ENCODE results near the gene ARPC4.
"Not testable (repeated sequence)": the region's sequence is repeated elsewhere in the genome, so short reads cannot be mapped to it uniquely, and the experiment has no call there.

The ARPC4 gene

DNA sequence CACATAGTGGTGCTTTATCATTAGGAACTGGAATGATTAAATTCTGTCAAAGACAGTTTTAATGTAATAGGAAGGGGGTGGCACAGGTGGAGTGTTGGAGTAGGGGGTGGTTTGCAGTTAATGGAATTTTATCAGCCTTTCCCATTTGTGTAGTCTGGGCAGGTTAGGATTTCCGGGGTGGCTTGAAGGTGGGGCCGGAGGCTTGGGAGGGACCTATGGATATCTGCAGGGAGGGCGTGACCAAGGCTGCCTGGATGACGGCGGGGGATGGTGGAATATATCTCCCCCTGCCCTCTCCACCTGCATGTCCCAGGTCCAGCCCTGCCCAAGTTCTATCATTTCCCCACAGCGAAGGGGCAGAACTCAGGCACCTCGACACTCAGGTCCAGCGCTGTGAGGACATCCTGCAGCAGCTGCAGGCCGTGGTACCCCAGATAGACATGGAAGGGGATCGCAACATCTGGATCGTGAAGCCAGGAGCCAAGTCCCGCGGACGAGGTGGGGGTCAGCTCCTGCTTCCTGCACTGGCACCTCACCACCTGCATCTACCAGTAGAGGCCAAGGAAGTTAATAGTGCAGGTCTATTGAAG lies 32.7 kb downstream of the ARPC4 start:
- DNase-seq, result no peak

DNA sequence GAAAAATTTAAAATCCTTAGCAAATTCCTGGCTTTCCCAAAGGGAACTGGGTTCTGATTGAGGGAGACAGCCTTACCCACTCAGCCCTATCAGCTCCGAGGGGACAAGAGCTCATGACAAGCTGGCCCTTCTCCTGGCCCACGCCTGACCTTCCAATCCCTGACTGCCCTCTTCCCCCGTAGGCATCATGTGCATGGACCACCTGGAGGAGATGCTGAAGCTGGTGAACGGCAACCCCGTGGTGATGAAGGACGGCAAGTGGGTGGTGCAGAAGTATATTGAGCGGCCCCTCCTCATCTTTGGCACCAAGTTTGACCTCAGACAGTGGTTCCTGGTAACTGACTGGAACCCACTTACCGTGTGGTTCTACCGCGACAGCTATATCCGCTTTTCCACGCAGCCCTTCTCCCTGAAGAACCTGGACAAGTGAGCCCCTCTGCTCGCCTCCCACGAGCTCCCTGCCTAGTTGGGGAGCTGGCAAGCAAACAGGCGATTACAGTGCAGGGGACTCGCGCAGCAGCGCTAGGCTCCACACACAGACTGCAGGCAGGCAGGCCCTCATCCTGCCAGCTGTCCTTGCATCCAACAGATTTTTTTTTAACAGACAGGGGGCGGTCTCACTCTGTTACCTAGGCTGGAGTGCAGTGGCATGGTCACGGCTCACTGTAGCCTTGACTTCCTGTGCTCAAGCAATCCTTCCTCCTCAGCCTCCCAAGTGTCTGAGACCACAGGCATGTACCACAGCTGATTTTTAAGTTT lies 34.1 kb downstream of the ARPC4 start:
- no peak for DNase-seq

DNA sequence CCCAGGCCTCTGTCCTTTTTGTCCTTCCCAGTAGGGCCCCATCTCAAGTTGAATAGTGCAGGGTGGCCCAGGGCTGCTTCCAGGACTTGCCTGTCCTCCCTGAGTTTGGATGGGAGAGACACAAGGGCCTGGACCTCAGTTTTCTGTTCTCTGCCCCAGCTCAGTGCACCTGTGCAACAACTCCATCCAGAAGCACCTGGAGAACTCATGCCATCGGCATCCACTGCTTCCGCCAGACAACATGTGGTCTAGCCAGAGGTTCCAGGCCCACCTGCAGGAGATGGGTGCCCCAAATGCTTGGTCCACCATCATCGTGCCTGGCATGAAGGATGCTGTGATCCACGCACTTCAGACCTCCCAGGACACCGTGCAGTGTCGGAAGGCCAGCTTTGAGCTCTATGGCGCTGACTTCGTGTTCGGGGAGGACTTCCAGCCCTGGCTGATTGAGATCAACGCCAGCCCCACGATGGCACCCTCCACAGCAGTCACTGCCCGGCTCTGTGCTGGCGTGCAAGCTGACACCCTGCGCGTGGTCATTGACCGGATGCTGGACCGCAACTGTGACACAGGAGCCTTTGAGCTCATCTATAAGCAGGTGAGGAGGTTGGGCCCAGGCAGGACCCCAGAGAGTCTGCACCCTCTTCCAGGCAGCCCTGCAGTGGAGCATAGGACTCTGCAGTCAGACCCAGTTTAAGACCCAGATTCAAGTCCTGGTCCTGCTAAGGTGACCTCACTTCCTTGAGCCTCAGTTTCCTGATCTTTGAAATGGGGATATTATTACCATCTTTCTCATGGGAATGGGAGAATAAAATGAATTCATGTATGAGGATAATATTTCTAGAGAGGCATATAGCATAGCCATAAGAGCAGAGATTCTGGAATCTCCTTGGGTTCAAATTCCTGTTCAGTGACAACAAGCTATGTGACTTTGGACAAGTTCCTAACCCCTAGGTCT lies 36.2 kb downstream of the ARPC4 start:
- DNase-seq, result no peak

DNA sequence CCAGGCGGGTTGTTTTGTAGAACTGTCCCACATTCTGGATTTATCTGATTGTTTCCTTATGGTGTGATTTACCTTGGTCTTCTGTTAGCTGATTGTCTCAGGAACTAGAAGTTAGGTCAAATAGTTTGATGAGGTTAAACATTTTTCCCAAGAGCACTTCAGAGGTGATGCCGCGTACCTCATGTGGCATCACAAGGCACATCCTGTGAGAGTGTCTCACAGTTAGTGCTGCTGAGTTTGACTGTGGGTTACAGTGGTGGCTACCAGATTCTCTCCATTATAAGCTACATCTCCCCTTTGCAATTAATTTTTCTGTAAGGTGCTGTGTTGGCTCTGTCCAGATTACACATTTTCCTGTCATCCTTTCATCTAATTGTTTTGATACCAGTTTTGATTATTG lies 38.4 kb downstream of the ARPC4 start:
- no peak for DNase-seq

DNA sequence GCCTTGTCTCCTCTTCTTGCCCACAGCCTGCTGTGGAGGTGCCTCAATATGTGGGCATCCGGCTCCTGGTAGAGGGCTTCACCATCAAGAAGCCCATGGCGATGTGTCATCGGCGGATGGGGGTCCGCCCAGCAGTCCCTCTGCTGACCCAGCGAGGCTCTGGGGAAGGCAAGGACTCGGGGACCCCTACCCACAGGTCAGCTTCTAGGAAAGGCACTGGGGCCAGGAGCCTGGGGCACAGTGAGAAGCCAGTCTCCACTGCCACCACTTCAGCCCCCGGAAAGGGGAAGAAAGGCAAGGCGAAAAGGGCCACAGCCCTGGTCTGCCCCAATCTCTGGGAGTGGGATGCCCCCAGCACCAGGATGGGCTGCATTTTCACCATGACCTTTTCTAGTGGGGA lies 40.2 kb downstream of the ARPC4 start:
- DNase-seq, result no peak

DNA sequence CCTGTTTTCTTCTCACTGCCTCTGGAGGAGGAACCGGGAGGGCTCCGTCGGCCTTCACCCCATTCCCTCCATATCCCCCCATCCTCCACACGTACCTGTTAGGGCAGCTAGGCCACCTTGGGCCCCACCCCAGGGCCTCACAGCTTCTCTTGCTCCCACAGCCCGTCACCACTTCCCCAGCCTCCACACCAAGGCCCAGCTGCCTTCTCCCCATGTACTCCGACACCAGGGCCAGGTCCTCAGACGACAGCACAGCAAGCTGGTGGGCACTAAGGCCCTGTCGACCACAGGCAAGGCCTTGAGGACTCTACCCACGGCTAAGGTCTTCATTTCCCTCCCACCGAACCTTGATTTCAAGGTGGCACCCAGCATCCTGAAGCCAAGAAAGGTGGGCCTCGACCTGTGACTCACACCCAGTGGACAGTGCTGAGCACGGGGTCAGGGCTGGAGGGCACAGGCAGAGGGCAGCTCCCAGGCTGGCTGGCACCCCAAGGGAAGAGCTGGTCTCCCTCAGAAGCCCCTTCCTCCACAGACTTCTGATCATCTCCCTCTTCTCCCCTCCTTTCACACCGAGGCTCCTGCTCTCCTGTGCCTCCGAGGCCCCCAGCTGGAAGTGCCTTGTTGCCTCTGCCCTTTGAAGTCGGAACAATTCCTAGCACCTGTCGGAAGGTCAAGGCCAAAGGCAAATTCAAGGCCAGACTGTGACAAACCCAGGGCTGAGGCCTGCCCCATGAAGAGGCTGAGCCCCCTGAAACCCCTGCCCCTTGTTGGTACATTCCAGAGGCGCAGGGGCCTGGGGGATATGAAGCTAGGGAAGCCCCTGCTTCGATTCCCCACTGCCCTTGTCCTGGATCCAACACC lies 41.9 kb downstream of the ARPC4 start:
- DNase-seq, result no peak

DNA sequence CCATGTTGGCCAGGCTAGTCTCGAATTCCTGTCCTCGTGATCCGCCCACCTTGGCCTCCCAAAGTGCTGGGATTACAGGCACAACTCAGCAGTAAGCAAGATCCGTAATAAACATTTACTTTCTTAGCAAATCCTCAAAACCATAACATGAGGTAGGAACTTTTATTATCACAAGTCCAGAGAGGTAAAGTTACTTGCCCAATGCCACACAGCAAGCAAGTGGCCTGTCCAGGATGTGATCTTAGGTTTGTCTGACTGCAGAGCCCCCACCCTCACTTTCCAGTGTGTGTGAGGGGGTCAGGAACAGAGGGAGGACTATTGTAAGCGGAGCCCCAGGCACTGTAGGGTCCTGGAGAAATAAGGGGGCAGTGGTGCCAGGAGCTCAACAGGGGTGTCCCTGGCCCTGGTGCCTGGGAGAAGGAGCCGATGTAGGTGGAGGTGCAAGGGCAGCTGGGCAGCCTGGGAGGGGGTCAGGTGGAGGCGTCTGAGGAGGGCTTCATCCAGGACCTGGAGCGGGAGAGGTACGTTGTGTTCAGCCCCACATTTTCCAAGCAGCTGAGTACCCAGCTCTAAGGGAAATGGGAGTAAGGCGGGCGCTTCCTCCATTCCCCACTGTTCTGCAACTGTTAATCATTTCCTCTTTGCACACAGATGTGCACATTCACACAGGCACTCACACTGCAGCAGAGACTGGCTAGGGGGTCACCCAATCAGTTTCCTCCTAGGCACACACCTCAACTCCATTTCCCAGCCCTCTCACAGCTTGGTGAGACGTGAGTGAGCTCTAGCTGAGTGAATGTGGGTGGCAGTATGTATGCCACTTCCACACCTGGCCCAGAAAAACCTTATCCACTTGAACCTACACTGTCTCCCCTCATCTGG lies 45.1 kb downstream of the ARPC4 start:
- no peak for DNase-seq

DNA sequence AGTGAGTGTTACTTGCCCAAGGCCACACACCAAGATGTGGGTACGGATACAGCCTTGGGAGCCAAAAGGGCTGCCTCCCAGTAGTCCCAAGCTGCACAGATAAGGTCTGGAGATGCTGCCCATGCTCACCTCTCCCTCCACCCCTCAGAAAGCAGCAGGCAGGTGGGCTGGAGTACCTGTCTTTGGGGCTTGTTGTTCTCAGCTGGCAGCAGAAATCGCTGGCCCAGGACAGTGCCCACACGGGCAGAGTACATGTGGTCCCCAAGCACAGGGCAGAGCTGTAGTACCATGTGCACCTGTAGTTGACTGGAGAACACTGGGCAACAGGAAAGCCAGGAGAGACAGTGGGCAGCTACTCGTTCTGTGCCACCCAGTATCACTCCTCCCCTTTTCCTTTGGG lies 46.0 kb downstream of the ARPC4 start:
- DNase-seq, result no peak

DNA sequence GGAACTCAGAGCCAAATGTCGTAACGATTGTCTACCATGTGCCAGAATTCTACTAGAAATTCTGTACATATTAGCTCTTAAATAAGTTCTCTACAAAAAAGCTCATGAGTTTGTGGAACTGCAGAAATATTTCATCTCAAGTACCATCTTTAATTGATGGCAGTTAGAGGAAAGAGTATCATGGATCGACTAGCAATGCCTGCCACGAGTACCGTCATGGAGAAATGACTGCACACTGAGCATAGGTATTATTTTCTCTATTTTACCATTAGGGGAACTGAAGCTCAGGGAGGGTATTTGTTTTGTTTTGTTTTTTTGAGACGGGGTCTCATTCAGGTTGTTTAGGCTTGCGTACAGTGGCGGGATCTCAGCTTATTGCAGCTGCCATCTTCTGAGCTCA lies 48.1 kb downstream of the ARPC4 start:
- DNase-seq, result no peak

DNA sequence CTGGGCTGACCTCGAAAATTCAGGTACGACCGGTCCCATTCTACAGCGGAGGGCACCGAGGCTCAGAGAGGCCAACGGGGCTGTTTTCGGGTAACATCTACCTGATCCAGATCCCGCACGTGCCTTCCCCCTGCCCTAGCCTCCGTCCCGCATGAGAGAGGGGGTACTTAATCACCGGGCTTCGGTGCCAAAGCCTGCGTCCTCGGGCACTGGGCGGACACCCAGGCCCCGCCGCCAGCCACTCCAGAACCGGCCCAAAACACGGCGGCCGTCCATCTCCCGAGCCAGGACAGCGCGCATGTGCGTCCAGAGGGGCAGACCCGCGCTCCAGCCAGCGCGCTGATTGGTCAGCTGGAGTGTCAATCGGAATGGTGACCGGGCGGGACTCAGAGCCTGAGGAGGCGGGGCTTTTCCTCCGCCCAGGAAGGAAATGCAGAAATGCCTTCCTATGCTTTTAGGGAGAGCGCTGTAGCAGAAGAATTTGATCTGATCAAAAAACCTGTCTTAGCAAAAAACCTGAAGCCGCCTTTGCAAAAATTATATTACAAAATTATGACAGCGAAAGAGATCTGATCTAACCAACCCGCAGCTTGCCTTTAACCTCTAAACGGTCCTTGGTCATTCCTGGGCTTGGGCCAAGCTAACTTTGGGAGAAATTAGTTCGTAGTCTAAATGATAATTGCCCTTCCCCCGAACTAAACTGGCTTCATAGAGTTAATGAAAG lies 51.0 kb downstream of the ARPC4 start, which contains the start of gene RPUSD3:
TSS of gene RPUSD3 (minus strand) at position 294 of the 724 bp plus-strand sequence. CDS start at position 276, 18 bp downstream.
- peak; percentile 73 for DNase-seq

DNA sequence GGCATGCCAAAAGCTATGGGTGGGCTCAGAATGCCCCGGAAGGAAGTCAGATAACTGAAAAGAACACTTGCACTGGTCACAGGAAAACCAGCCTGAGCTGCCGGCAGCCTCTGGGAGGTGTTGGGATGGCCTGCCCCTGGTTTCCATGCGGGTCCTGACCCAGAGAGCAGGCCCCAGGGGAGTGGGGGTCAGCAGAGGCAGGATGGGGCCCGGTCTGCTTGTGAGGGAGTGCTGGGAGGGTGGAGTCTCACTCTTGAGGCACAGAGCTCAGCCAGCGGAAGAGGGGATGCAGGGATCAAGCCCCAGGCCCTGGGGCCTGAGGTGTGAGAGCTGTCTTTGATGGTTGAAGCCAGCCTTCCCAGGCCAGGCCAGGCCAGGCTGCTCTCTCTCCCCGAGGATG lies 53.3 kb downstream of the ARPC4 start:
- DNase-seq, result no peak

DNA sequence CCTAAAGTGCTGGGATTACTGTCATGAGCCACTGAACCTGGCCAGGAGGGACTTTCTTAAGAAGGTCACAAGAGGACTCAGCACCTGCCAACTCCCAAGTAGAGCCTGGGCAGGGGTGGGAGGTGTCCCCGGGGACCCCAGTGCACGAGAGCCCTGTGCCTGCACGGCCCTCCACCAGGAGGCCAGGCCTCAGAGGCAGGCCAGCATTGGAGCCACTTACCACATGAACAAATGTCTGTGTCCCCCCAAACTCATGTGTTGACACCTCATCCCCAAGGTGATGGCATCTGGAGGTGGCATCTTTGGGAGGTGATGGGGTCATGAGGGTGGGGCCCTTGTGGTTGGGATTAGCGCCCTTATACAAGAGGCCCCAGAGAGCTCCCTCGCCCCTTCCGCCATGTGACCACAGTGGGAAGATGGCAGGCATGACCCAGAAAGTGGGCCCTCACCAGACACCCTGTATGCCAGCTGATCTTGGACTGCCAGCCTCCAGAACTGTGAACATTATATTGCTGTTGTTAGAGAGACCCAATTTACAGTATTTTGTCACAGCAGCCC lies 54.1 kb downstream of the ARPC4 start:
- no peak for DNase-seq

DNA sequence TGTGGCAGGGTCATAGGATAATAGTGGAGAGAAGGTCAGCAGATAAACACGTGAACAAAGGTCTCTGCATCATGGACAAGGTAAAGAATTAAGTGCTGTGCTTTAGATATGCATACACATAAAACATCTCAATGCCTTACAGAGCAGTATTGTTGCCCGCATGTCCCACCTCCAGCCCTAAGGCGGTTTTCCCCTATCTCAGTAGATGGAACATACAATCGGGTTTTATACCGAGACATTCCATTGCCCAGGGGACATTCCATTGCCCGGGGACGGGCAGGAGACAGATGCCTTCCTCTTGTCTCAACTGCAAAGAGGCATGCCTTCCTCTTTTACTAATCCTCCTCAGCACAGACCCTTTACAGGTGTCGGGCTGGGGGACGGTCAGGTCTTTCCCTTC lies 55.0 kb downstream of the ARPC4 start:
- DNase-seq, result not testable (repeated sequence)

DNA sequence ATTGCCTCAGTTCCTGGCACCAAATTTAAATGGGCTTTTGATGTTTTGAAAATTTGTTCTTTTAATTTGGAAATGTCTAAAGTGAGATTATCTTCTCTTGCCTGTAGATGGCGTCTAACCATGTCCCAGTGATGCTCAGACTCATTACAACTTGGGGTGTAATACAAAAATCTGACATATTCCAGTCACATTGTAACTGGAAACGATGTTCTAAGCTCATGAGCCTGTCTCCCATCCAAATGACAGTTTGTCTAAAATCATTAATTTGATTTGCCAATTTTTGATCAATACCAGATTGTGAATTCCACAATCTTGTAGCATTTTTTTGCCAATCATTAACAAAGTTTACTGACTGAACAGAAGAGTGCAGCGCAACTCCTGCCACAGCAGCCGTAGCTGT lies 56.0 kb downstream of the ARPC4 start:
- not testable (repeated sequence) for DNase-seq

DNA sequence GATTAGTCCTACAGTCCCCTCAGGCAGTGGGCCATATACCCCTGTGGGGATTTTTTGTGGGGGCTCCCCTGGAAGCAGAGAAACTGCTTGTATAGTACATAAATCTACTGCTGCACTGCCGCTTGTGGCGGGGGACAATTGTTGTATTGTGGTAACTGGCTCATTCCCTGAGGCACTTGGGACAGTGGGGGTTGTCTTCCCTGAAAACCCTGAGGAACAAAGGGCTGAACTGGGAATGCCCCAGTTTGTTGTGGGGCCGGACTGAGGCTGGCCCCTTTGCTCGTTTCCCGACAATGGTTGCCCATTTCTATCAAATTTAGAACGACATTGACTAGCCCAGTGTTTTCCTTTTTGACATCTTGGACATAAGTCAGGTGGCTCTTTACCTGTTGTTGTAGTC lies 58.5 kb downstream of the ARPC4 start:
- not testable (repeated sequence) for DNase-seq

DNA sequence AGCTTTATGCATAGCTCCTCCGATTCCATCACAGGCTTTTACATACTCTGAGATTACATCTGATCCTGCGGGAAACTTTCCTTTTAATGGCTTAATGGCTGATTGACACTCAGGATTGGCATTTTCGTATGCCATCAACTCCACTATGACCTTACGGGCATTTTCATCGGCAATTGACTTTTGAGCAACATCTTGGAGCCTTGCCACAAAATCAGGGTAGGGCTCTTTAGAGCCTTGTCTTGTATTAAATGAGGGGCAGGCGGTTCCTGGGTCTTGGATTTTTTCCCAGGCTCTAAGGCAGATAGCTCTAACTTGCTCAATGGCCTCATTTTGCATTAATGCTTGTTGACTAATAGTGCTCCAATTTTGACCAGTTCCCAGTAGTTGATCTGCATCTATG lies 59.0 kb downstream of the ARPC4 start:
- not testable (repeated sequence) for DNase-seq

DNA sequence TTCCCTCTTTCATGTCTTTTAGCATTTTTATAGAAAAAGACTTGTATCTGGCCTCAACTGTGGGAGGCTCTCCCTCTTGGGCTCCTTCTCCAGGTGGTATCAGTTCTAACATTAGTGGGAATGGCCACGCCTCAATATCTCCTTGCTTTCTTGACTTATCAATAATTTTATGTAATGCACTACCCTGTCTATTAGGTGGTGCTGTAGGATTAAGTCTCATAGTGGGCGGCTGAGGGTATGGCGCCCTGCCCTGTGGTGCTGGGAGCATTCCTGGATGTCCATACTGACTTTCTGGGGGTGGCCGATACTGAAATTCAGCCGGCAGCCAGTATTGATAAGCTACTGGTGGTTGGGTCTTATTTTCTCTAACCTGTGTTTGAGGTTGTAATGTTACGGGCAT lies 59.6 kb downstream of the ARPC4 start:
- no peak for DNase-seq

DNA sequence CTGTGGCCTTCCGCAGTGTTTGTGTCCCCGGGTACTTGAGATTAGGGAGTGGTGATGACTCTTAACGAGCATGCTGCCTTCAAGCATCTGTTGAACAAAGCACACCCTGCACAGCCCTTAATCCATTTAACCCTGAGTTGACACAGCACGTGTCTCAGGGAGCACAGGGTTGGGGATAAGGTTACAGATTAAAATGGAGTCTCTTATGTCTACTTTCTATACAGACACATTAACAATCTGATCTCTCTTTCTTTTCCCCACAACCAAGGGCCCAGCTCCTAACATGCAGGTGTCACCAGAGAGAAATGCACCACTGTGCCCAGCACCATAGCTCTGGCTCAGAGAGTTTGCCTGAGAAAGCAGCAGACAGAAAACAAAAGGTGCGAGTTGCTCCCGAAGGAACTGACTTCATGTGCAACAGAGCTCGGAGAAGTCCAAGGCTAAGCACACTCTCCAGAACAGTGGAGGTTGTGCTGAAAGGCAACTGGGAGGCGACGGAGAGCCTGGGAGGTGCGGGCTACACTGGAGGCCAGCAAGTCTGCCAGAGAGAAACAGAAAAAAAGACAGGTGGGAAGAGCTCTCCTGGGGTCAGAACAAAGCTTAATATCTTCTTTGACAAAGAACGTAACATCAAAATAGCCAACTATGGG lies 61.5 kb downstream of the ARPC4 start:
- DNase-seq, result not testable (repeated sequence)

DNA sequence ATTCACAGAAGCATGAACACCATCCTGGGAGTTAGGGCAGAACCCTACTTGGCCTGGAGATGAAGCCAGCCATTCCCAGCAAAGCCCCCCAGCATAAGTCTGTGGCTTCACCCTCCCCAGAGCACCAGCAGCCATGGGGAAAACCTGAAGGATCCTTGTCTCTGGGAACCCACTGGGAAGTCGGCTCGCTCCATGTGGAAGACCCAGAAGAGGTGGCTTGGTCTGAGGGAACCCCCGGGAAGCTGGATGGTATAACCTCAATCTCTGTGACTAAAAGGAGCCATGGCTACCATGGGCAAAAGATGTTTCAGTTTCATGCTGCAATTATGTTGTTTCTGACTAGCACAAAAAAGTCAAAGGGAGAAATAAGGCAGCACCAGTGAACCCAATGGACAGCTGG lies 62.7 kb downstream of the ARPC4 start:
- DNase-seq, result no peak

All from NCI-H2171 (cell line).